Cardiac fibroblast (primary cell): ENCODE measurements around the gene ATG14.

Source experiments
- DNase-seq, 2 donors: peaks; one replicate each; pipeline versions ENCODE4 v3.0.0 to v3.0.0-alpha.2; 2010; ENCODE audit warnings: low read depth in 2 of 2
- H3K4me3 ChIP-seq, 2 donors: replicated peaks in 1 of 2; 1 replicate in 1 of 2; 2 replicates in 1 of 2; pipeline ENCODE4 v1.5.1; 2011; ENCODE audit warnings: low read depth in 2 of 2, low read length in 2 of 2, mild to moderate bottlenecking in 2 of 2, moderate library complexity in 1 of 2
- TF ChIP-seq, protein P1 (sequence below): IDR thresholded peaks from one replicate; pipeline ENCODE4 v1.5.1; 2011; ENCODE audit warnings: low read depth, mild to moderate bottlenecking, low read length, inconsistent platforms

ATG14 gene

DNA sequence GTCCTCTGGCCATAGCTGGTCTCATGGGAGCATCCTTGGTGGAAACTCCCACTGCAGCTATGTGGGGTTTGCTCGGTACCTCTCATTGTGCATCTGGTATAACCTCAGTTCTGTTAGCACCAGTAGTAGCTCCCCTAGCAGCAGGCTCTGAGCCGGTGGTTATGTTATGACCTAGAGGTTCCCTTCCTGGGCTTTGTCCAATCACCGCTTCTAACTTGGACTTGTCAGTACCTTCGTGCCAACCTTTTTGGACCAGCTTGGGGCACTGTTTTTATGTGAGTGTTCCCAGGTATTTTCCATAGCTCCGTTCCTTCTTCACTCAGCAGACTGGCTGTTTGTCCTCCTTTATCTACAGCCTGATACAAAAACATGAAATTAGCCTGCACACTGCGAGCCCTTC, 55.7 kb downstream of the ATG14 start:
- no peak for DNase-seq
- no peak overlapping the region for H3K4me3 ChIP-seq
- TF ChIP-seq, protein P1, sequence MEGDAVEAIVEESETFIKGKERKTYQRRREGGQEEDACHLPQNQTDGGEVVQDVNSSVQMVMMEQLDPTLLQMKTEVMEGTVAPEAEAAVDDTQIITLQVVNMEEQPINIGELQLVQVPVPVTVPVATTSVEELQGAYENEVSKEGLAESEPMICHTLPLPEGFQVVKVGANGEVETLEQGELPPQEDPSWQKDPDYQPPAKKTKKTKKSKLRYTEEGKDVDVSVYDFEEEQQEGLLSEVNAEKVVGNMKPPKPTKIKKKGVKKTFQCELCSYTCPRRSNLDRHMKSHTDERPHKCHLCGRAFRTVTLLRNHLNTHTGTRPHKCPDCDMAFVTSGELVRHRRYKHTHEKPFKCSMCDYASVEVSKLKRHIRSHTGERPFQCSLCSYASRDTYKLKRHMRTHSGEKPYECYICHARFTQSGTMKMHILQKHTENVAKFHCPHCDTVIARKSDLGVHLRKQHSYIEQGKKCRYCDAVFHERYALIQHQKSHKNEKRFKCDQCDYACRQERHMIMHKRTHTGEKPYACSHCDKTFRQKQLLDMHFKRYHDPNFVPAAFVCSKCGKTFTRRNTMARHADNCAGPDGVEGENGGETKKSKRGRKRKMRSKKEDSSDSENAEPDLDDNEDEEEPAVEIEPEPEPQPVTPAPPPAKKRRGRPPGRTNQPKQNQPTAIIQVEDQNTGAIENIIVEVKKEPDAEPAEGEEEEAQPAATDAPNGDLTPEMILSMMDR, result no peak

DNA sequence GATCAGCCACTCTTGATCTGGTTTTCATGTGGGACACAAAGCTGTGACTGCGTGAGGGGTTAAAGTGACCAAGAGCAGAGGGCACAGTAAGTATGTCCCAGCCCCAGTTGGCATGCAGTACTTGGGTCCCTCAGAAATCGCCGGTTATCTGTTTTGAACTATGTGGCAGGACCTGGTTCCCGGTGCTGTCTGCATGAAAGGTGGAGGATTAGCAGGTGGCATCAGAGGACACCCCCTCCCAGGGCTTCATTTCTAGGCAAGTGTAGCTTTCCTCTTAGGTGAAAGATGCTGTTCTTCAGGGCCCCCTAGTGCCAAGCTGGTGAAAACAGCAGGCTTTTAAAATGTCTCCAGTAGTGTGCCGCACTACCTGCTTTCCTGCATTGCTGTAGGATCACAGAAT, 57.1 kb downstream of the ATG14 start:
- H3K4me3 ChIP-seq, result no peak overlapping the region
- DNase-seq, result peak; percentile 57 to 71
- TF ChIP-seq, protein P1, result peak; percentile 67

DNA sequence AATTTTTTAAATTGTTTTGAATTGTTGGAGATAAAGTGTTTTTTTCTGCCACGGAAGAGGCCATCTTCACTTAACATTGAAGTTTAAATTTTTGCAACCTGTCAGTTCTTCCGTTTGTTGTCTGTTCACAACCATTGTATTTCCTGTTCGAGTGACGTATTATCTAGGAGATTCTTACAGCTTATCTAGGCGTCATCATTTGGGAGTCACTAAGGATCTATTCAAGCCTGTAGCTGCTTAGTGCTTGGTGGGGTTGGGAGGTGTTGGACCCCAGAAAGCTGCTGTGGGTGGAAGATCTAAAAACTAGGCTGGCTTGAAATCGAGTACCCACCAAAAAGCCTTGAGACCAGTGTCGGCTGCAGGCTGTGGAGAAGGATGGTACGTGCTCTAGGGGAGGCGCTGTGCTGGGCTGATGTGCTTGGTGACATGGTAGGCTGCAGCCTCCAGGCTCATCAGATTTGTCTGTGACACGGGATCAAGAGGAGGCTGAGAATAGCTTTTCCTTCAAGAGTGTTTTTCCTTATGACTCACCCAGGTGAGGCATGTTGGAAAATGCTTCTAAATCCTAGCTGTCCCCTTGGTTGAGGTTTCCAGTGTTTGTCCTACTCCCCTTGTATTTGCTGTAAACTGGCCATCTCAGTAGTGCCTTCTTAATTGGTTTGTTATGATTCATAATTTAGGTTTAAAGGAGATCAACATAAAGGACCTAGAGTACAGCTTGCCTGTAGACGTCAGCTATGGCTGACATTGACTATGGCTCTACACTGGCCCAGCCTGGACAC, 57.8 kb downstream of the ATG14 start:
- H3K4me3 ChIP-seq, result no peak overlapping the region
- TF ChIP-seq, protein P1, result no peak
- no peak for DNase-seq

DNA sequence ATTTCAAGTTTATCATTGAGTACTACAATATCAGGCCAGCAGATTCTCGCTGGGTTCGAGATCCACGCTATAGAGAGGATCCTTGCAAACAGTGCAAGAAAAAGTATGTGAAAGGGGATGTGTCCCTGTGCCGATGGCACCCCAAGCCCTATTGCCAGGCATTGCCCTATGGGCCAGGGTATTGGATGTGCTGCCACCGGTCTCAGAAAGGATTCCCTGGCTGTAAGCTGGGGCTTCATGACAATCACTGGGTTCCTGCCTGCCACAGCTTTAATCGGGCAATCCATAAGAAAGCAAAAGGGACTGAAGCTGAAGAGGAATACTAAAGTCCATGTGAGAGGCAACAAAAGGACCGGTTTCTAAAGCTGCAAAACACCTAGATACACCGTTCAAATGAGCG, 59.4 kb downstream of the ATG14 start:
- TF ChIP-seq, protein P1, result no peak
- DNase-seq, result no peak
- H3K4me3 ChIP-seq, result no peak overlapping the region

DNA sequence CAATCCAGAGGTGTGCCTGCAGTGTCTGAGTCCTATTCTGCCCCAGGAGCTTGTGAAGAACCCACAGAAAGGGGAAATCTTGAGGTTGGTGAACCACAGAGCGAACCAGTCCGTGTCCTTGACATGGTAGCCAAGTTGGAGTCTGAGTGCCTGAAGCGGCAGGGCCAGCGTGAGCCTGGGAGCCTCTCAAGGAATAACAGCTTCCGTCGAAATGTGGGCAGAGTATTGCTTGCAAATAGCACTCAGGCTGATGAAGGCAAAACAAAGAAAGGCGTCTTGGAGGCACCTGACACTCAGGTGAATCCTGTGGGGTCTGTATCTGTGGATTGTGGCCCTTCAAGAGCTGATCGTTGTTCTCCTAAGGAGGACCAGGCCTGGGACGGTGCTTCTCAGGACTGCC, 60.5 kb downstream of the ATG14 start:
- DNase-seq, result no peak
- TF ChIP-seq, protein P1, result no peak
- no peak overlapping the region for H3K4me3 ChIP-seq

DNA sequence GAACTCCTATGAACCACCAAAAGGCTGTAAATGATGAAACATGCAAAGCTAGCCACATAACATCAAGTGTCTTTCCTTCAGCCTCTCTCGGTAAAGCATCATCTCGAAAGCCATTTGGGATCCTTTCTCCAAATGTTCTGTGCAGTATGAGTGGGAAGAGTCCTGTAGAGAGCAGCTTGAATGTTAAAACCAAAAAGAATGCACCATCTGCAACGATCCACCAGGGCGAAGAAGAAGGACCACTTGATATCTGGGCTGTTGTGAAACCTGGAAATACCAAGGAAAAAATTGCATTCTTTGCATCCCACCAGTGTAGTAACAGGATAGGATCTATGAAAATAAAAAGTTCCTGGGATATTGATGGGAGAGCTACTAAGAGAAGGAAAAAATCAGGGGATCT, 61.2 kb downstream of the ATG14 start:
- DNase-seq, result no peak
- no peak overlapping the region for H3K4me3 ChIP-seq
- TF ChIP-seq, protein P1, result no peak

DNA sequence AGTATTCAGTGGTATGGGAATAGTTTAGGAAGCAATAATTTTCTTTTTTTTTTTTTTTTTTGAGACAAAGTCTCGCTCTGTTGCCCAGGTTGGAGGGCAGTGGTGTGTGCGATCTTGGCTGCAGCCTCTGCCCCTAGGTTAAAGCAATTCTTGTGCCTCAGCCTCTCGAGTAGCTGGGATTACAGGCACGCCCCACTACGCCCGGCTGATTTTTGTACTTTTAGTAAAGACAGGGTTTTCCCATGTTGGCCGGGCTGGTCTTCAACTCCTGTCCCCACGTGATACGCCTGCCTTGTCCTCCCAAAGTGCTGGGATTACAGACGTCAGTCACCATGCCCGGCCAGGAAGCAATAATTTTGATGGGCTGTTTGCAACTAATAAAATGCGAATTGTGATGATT, 62.1 kb downstream of the ATG14 start:
- H3K4me3 ChIP-seq, result no peak overlapping the region
- no peak for DNase-seq
- TF ChIP-seq, protein P1, result no peak
